Gastroesophageal sphincter (tissue), 4 donors: ENCODE measurements around the gene KRT32. TPM values are rescaled to one million over a fixed set of nuclear protein-coding genes. Genes with fewer than 3 reads are reported as not detected.

Experiments used
- ATAC-seq: fragments of 150-250 bp; one replicate; pipeline ENCODE4 v1.9.1; 2016; ENCODE audit warnings: mild to moderate bottlenecking, moderate library complexity
- H3K27ac ChIP-seq, 4 donors: fragments of 200-600 bp; sonication (generic) in 3 of 4; 1 replicate in 3 of 4; 2 replicates in 1 of 4; pipeline ENCODE4 v1.5.1; 2016 to 2019
- H3K27me3 ChIP-seq: fragments of 200-600 bp; sonication (generic); one replicate; pipeline ENCODE4 v1.5.1; 2019
- H3K36me3 ChIP-seq, 2 donors: fragments of 200-600 bp; sonication (generic); one replicate each; pipeline ENCODE4 v1.5.1; 2019; ENCODE audit warnings: control low read depth in 1 of 2
- H3K4me1 ChIP-seq, 3 donors: fragments of 200-600 bp; sonication (generic); 1 replicate in 2 of 3; 2 replicates in 1 of 3; pipeline ENCODE4 v1.5.1; 2016 to 2019; ENCODE audit warnings: control low read depth in 2 of 3
- H3K4me3 ChIP-seq, 2 donors: fragments of 200-600 bp; sonication (generic); one replicate each; pipeline ENCODE4 v1.5.1; 2019; ENCODE audit warnings: mild to moderate bottlenecking in 1 of 2, moderate library complexity in 1 of 2
- H3K9me3 ChIP-seq, 3 donors: fragments of 200-600 bp; sonication (generic); one replicate each; pipeline ENCODE4 v1.5.1; 2017 to 2019; ENCODE audit warnings: control low read depth in 2 of 3
- CTCF ChIP-seq, 4 experiments: fragments of 200-600 bp in 2 of 4; fragments of 450-650 bp in 2 of 4; sonication (generic) in 1 of 4; IDR thresholded peaks; one replicate each; pipeline ENCODE4 v1.5.1; 2017 to 2019; ENCODE audit warnings: antibody characterized with exemption in 4 of 4, mild to moderate bottlenecking in 2 of 4, moderate library complexity in 2 of 4
- EP300 ChIP-seq: sonication (generic); formaldehyde crosslinking; IDR thresholded peaks from one replicate; pipeline ENCODE4 v1.6.1; 2017; ENCODE audit warnings: antibody characterized with exemption, mild to moderate bottlenecking
- POLR2A ChIP-seq, 2 donors: fragments of 450-650 bp; IDR thresholded peaks; one replicate each; pipeline ENCODE4 v1.6.1; 2017; ENCODE audit warnings: antibody characterized with exemption in 2 of 2, mild to moderate bottlenecking in 2 of 2, moderate library complexity in 1 of 2
- POLR2AphosphoS5 ChIP-seq: sonication (generic); formaldehyde crosslinking; IDR thresholded peaks from one replicate; pipeline ENCODE4 v1.6.1; 2017; ENCODE audit warnings: antibody characterized with exemption
- WGBS, 2 donors: methylation state at CpG; one replicate each; pipeline ENCODE4 v1.1.5; 2018; ENCODE audit warnings: low coverage in 1 of 2; 5-methylcytosine and 5-hydroxymethylcytosine counted together
- total RNA-seq, 4 donors: library from RNA; depleted of rRNA; stranded (reverse); fragments of >200 nt; gene quantifications; one replicate each; pipeline ENCODE4 v1.1.0, GENCODE V29; 2016

Gene KRT32
- total RNA-seq, 4 donors from 2014 or later = 0.13 TPM; not detected in 3

GRCh38 chr17:41486809-41487530 is 19.8 kb upstream of the KRT32 start:
- no peak overlapping the region for H3K4me3 ChIP-seq
- H3K9me3 ChIP-seq = no peaks in the 10 kb centered on the region
- no peak overlapping the region for H3K27ac ChIP-seq
- TF ChIP-seq EP300 (no peak), CTCF (IDR thresholded peaks at IDR 0.05) (peak in 1 of 4 experiments; percentile 19)
- no peaks in the 10 kb centered on the region for H3K36me3 ChIP-seq
- H3K27me3 ChIP-seq = no peaks in the 10 kb centered on the region
- H3K4me1 ChIP-seq = peaks cover 0 to 2% (median 0%) of the 10 kb centered on the region in 3 donors
- WGBS, 2 donors = 76 to 86% methylated on average over 10 to 14 of the region's 29 CpGs
- ATAC-seq = no peak

- Histone ChIP-seq H3K27ac (no peak overlapping the region), H3K4me3 (no peak overlapping the region), H3K27me3 (no peaks in the 10 kb centered on the region), H3K9me3 (no peaks in the 10 kb centered on the region), H3K36me3 (no peaks in the 10 kb centered on the region), H3K4me1 (no peaks in the 10 kb centered on the region)
- no peak for ATAC-seq
- WGBS, 2 donors = 87 to 88% methylated on average over 3 to 10 of the region's 13 CpGs
- no peak for TF ChIP-seq EP300
- no peak for TF ChIP-seq POLR2AphosphoS5
- TF ChIP-seq POLR2A (IDR thresholded peaks at IDR 0.05) = no peak
- no peak for TF ChIP-seq CTCF (IDR thresholded peaks at IDR 0.05)
These were observed 19.1 kb upstream of the KRT32 start for GRCh38 chr17:41486316-41486715.

- no peaks in the 10 kb centered on the region for H3K36me3 ChIP-seq
- H3K4me3 ChIP-seq = no peak overlapping the region
- H3K27ac ChIP-seq = no peak overlapping the region
- no peak for ATAC-seq
- H3K9me3 ChIP-seq = no peaks in the 10 kb centered on the region
- H3K4me1 ChIP-seq = no peaks in the 10 kb centered on the region
- TF ChIP-seq POLR2A (IDR thresholded peaks at IDR 0.05) (no peak), CTCF (IDR thresholded peaks at IDR 0.05) (no peak), POLR2AphosphoS5 (no peak), EP300 (no peak)
- H3K27me3 ChIP-seq = no peaks in the 10 kb centered on the region
- 90 to 100% methylated on average over 1 to 3 of the region's 8 CpGs for WGBS, 2 donors
These were observed 18.0 kb upstream of the KRT32 start for GRCh38 chr17:41484920-41485904.

GRCh38 chr17:41483991-41484826 is 17.0 kb upstream of the KRT32 start:
- ATAC-seq = no peak
- no peaks in the 10 kb centered on the region for H3K36me3 ChIP-seq
- WGBS, 2 donors = 75 to 81% methylated on average over 2 to 4 of the region's 7 CpGs
- H3K9me3 ChIP-seq = no peaks in the 10 kb centered on the region
- no peaks in the 10 kb centered on the region for H3K27me3 ChIP-seq
- H3K4me1 ChIP-seq = no peaks in the 10 kb centered on the region
- no peak overlapping the region for H3K27ac ChIP-seq
- TF ChIP-seq POLR2AphosphoS5 (no peak), CTCF (IDR thresholded peaks at IDR 0.05) (no peak), POLR2A (IDR thresholded peaks at IDR 0.05) (no peak), EP300 (no peak)
- no peak overlapping the region for H3K4me3 ChIP-seq
